HG02970 (cell line): ENCODE measurements around the gene RFK.
A peak's percentile ranks its signal among the peaks of the same experiment; 100 is the strongest.
"Not testable (repeated sequence)": the region's sequence is repeated elsewhere in the genome, so short reads cannot be mapped to it uniquely, and the experiment has no call there.

Experiments
- ATAC-seq: cut with Tn5 transposase; IDR thresholded peaks from one replicate; pipeline ENCODE4 v1.9.1; 2021; ENCODE audit warnings: mild to moderate bottlenecking, moderate library complexity, moderate number of reproducible peaks; ENCODE audit not compliant: unreplicated experiment, low FRiP score

The RFK gene

DNA sequence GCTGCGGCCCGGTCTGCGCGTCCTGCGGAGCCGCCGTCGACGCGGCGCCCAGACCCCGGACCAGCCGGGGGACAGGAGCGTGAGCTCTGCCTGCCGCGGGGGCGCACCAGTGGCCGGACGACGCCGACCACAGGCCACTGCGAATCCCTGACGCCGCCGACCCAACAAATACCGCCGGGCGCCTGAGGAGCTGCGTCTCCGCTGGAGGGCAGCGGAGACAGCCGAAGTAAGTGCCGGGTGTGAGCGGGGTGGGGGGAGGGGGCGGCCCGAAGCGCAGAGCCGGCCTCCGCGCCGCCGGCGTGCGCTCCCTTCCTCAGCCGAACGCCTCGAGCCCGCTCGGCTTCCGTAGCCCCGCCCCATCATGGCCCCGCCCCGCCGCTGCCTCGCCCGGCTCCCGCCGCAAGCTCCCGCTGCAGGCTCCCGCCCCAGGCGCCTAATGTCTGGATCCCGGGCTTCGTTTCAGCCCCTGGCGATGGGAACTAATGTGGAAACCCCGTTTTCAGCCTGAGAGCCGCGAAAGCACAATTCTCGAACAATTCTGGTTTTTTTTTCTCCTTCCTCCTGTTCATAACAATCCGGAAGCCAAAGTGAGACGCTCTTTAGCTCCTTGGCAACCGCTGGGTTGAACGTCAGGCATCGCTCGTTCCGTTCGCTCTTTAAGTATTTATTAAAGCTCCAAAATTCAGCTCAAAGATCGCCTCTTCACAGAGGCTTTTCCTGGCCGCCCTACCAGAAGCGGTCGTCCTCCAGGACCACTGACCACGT is at the start of gene RFK:
TSS of gene RFK (minus strand) at position 232 of the 765 bp plus-strand sequence. CDS start 255 bp downstream, outside the sequence.
- peak; percentile 83 for ATAC-seq

DNA sequence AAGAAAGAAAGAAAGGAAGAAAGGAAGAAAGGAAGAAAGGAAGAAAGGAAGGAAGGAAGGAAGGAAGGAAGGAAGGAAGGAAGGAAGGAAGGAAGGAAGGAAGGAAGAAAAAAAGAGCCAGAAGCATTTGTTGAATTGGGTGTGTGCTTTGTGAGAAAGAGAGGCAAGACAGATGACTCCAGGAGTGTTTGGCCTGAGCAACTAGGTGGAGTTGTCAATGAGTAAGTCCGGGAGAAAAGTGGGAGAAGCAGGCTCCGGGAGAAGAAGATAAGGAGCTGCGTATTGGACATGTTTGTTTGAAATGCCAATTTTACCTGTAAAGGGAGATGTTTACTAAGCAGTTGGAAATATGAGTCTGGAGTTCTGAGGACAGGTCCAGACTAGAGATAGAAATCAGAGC is 49.7 kb upstream of the RFK start:
- ATAC-seq = no peak

DNA sequence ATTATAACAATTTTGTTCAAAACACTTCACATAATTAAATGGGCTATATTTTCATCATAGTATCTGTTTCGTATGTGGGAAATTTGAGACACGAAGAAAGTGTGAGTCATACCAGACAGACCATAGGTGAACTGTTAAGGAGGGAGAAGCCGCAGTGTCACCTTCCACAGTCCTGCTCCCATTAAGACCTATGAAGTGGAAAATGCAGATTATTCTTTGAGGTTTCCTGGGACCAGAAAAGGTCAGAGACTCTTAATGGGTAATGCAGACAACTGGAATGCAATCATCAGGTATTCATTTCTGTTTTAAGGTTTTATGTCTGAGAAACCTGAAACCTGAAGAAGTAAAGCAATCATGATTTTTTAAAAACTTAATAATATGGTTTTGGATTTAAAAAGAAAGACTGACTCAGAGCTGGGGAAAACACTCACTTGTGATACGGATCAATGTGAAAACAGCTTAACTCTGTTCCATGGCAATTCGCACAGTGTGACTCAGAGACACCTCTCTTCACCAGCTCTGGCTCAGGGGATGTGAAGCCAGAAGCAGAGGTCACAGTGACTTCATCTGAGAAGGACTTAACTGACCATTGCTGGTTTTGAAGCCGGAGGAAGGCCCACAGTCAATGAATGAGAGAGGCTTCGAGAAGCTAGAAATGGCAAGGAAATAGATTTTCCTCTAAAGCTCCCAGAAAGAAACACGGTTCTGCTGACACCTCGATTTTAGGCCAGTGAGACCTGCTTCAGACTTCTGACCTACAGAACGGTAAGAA is 47.5 kb upstream of the RFK start:
- ATAC-seq = peak; percentile 56

DNA sequence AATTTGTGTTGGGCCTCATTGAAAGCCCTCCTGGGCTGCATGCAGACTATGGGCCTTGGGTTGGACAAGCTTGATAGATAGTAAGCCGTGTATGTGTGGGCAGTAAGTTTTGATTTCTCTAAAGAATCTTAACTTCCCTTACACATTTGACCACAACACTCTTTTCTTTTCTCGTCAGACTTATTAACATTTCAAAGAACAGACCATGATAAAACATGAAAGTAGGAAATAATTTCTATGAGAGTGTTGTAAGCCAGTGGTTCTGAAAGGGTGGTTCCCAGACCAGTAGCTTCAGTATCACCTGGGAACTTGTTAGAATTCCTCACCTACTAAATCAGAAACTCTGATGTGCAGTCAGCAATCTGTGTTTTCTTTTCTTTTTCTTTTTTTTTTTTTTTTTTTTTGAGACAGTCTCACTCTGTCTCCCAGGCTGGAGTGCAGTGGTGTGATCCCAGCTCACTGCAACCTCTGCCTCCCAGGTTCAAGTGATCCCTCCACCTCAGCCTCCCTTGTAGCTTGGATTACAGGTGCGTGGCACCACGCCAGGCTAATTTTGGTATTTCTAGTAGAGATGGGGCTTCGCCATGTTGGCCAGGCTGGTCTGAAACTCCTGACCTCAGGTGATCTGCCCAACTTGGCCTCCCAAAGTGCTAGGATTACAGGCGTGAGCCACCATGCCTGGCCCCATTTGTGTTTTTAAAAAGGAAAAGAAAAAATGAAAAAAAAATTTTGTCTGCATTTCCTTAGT is 44.8 kb upstream of the RFK start:
- ATAC-seq = no peak

DNA sequence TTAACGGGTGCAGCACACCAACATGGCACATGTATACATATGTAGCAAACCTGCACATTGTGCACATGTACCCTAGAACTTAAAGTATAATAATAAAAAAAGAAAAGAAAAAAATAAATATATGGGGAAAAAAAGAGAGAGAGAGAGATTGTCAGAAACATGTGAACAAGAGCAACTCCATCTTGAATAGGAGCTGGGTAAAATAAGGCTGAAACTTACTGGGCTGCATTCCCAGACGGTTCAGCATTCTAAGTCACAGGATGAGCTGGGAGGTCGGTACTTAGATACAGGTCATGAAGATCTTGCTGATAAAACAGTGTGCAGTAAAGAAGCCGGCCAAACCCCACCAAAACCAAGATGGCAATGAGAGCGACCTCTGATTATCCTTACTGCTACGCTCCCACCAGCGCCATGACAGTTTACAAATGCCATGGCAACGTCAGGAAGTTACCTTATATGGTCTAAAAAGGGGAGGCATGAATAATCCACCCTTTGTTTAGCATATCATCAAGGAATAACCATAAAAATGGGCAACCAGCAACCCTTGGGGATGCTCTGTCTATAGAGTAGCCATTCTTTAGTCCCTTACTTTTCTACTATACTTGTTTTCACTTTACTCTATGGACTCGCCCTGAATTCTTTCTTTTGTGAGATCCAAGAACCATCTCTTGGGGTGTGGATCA is 42.9 kb upstream of the RFK start:
- ATAC-seq = not testable (repeated sequence)

DNA sequence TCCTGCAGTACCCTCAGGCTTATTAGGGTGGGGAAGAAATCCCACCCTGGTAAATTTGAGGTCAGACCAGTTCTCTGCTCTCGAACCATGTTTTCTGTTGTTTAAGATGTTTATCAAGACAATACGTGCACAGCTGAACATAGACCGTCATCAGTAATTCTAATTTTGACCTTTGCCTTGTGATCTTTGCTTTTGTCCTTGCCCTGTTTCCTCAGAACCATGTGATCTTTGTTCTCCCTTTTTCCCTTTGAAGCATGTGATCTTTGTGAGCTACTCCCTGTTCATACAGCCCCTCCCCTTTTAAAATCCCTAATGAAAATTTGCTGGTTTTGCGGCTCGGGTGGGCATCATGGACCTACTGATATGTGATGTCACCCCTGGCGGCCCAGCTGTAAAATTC is 40.7 kb upstream of the RFK start:
- not testable (repeated sequence) for ATAC-seq

DNA sequence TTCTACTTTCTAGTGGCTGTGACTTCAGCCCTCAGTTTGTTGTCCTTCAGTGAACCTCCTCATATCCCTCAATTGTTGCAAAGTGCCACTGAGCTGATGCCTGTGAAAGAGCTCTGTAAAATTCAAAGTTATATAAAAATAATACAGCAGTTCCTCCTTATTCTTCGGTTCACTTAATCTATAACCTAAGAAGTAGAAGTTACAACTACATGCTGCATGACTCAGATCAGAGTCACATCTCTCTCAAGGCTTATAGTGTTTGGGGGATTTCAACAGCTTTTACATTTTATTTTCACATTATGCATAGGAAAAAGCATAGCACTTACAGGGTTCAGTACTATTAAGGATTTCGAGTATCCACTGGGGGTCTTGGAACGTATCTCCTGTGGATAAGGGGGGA is 39.6 kb upstream of the RFK start:
- ATAC-seq = no peak

DNA sequence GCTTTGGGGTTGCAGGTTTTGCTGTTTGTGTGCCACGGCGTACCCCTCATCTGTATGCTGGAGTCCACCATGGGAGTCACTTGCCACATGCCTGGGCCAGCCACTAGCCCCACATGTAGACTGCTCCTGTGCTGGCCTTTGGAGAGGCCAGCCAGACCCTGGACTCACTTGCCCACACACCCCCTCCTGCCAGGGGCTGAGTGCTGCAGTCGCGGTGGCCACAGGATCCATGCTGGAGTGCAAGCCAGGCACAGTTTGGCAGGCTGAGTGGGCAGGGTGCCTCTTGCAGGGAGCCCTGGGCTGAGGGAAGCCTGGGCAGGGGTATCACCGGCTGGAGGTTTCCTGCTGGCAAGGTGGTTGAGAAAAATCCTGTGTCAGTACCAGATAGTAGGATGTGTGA is 39.2 kb upstream of the RFK start:
- no peak for ATAC-seq

DNA sequence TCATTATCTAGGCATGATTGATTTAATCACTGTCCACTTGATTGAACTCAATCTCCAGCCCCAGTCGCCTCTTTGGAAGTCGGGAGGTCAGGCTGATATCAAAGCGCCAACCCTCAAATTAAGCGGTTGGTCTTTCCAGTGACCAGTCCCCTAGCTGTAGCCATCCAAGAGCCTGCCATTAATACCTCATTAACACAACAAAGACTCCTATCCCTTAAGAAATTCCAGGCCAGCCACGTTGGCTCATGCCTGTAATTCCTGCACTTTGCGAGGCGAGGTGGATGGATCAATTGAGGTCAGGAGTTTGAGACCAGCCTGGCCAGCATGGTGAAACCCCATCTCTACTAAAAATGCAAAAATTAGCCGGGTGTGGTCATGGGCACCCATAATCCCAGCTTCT is 37.4 kb upstream of the RFK start:
- ATAC-seq = no peak

DNA sequence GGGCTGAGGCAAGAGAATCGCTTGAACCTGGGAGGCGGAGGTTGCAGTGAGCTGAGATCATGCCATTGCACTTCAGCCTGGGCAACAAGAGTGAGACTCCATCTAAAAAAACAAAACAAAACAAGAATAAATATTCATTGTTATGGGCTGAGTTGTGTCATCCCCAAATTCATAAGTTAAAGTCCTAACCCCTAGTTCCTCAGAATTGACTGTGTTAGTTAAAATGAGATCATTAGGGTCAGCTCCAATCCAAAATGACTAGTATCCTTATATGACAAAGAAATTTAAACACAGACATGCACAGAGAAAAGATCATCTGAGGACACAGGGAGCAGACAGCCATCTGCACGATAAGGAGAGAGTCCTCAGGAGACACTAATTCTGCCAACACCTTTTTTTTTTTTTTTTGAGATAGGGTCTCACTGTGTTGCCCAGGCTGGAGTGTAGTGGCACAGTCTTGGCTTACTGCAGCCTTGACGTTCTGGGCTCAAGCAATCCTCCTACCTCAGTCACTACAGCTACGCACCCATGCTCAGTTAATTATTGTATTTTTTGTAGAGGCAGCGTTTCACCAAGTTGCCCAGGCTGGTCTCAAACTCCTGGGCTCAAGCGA is 32.7 kb upstream of the RFK start:
- no peak for ATAC-seq

DNA sequence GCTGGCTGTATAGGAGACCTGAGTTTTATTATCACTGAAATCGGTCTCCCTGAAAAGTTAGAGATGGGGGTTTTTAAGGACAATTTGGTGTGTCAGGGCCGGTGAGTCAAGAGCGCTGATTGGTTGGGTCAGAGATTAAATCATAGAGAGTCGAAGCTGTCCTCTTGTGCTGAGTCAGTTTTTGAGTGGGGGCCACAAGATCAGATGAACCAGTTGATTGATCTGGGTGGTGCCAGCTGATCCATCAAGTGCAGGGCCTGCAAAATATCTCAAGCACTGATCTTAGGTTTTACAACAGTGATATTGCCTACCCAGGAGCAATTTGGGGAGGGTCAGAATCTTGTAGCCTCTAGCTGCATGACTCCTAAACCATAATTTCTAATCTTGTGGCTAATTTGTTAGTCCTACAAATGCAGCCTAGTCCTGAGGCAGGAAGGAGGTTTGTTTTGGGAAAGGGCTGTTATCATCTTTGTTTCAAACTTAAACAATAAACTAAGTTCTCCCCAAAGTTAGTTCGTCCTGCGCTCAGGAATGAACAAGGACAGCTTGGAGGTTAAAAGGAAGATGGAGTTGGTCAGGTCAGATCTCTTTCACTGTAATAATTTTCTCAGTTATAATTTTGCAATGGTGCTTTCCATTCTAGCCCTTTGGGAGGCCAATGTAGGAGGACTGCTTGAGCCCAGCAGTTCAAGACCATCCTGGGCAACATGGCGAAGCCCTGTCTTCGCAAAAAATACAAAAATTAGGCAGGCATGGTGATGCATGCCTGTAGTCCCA is 31.6 kb upstream of the RFK start:
- no peak for ATAC-seq

DNA sequence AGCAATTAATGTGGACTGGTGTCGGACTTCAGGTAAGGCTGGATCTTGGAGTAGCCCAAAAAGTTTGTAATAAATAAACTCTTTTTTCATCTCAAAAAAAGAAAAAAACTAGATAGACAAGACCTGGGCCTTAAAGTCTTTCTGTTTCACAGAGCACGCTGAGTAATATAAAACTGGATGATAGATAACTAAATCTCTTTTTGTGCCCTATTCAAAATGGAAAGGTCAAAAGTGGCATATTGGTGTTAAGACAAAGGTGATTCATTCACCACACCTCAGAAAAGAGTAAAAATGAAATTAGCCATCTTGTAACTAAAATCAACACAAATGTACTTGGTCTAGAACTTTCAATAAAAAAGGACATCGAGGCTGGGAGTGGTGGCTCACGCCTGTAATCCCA is 30.3 kb upstream of the RFK start:
- no peak for ATAC-seq

DNA sequence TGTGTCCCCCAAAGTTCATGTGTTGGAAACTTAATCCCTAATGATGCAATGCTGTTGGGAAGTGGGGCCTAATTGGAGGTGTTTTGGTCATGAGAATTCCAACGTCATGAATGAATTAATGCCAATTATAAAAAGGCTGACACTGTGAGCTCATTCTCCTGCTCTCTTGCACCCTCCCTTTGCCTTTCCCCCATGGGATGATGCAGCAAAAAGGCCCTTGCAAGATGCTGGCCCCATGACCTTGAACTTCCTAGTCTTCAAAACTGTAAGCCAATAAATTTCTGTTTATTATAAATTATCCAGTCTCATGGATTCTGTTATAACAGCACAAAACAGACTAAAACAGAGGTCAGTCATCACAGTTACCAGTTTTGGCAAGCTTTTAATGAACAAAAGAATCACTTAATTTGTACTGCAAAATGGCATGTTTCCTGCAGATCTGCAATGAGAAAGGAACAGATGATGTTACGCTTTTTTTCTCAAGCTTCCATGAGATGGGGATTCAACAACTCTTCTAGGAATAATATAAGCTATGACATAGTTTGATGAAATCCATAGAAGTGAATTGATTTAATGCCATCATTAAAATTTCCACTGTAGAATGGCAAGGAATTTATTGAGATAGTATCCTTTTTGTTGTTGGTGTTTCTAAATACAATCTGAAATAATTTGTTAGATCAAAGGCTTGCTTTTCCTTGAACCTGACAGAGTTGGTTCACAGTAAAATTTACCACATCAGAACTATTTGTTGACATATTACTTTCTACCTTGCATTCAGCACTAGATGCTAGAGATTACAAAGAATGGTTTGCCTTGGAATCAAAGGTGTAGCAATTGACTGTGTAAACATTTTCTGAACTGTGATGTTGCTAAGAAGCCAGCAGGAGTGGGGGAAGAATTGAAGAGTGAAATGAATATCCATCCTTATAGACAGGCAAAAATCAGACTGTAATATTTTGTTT is 29.3 kb upstream of the RFK start:
- no peak for ATAC-seq

DNA sequence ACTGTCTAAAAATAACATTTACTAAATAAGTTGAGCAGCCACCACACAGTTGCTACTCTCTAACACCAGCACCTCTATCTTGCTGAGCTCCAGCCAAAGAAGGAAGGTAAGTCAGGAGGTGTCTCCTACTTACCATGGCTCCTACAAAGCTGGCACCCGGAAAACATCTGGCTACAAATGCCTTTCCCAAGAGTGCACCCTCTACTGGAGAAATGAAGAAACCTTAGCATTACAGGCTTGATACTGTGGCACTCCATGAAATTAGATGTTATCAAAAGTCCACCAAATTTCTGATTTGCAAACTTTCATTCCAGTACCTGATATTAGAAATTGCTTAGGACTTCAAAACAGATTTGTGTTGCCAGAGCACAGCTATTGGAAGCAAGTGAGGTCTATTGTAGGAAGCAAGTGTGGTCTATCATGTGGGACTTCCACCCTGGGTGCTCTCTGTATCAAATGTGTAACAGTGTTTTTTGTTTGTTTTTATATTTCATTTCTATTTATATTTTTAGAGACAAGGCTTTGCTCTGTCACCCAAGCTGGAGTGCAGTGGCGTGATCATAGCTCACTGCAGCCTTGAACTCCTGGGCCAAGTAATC is 25.7 kb upstream of the RFK start:
- no peak for ATAC-seq

DNA sequence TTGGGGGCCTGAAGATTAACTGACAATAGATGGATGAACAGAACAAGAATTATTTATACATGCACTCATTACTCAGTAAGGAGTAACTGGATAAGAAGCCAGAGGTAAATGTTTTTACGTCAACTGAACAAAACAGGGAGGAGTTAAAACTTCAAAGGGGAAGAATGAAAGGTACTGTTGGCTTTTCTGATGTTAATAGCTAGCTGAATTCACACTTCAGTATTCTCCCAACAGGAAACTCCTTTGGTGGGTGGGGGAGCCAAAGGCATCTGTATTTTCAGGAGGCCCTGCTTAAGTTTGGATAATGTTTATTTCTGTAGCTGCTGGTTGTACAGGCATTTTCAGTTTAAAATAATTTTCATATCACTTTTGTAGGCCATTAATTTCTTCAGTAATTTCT is 23.2 kb upstream of the RFK start:
- no peak for ATAC-seq

DNA sequence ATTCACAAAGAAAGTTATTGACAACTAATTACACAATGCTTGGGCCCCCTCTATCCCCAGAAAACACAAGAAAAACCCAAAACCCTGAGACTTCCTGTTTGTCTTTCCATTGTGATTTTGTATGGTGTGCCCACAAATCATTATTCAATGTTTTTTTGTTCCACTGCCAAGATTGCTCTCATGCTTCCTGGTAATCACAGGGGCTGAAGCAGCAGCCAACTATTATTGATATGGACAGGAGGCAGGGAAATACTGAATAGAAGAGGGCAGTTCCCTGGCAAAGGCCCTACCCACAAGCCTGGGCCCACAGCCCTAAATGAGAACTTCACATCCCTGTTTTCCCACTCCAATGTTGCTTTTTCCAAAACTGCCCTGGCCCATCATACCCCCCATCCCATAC is 21.5 kb upstream of the RFK start:
- no peak for ATAC-seq

DNA sequence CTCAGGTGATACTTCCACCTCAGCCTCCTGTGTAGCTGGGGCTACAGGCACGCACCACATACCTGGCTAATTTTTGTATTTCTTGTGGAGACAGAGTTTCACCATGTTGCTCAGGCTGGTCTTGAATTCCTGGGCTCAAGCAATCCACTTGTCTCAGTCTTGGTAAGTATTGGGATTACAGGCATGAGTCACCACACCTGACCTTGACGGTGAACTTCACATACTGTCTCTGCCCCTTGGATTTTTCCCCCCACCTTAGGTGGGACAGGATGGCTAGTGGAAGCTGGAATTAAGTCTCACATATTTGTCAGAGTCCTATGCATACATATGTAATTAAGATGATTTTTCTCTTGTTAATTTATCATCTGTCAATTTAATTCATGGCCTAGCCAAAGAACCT is 20.9 kb upstream of the RFK start:
- ATAC-seq = no peak

DNA sequence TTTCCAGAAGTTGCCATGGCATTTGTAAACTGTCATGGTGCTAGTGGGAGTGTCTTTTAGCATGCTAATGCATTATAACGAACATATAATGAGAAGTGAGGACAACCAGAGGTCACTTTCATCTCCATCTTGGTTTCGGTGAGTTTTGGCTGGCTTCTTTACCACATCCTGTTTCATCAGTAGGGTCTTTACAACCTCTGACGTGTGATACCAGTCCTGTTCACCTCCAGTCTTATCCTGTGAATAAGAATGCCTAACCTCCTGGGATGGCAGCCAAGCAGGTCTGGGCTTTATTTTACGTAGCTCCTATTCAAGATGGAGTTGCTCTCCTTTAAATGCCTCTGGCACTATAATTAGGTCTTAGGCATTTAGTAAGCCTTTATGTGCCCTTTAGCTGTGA is 20.4 kb upstream of the RFK start:
- no peak for ATAC-seq
